K562 (cell line): ENCODE results near the gene EML2. TPM values are rescaled to one million over a fixed set of nuclear protein-coding genes. Genes with fewer than 3 reads are reported as not detected.
"Not testable (repeated sequence)": the region's sequence is repeated elsewhere in the genome, so short reads cannot be mapped to it uniquely, and the experiment has no call there.

Experiments
- ATAC-seq: fragments of 200-7000 bp; cut with Tn5 transposase; 3 replicates; pipeline ENCODE4 v1.9.1; 2020; ENCODE audit warnings: moderate library complexity
- BruUV-seq: library from RNA; stranded (reverse); fragments of 400-500 nt; replicated peaks from 2 replicates; lab custom pipeline; 2021; lab: Mats Ljungman, UMichigan
- CTCF ChIA-PET: fragments of 300-600 bp; formaldehyde crosslinking; extraction: SDS; loops from one replicate; lab custom pipeline; 2021; ENCODE audit warnings: low intra/inter-chr PET ratio; lab: Yijun Ruan, JAX
- POLR2A ChIA-PET: fragments of 300-600, 350-650 bp; sonication (Branson Sonifier 250); formaldehyde crosslinking; extraction: SDS; loops from one replicate; lab custom pipeline; 2021; ENCODE audit warnings: antibody characterized with exemption, inconsistent platforms; lab: Yijun Ruan, JAX
- DNase-seq, 4 experiments: peaks; one replicate each; pipeline versions ENCODE4 v3.0.0 to v3.0.0-alpha.2; 2011 to 2018; ENCODE audit warnings: low spot score in 3 of 4, mixed read lengths in 3 of 4; ENCODE audit errors: extremely low read depth in 1 of 4
- FAIRE-seq: peaks from 2 replicates; lab custom pipeline; 2011; peaks lifted over from hg19 to GRCh38; lab: Jason Lieb, UNC
- H2AFZ ChIP-seq: 2 replicates; pipeline ENCODE4 v1.6.0; 2011; ENCODE audit warnings: low read depth, low read length, control low read depth, inconsistent platforms
- H3K27ac ChIP-seq: fragments of 200-600 bp; 3 replicates; pipeline ENCODE4 v1.8.0; 2011; ENCODE audit warnings: low read depth, mild to moderate bottlenecking, control low read depth, inconsistent platforms, low read length, moderate library complexity, mixed read lengths; ENCODE audit errors: extremely low read depth
- H3K27me3 ChIP-seq, 2 experiments: fragments of 300-600 bp in 1 of 2; 2 replicates in 1 of 2; 3 replicates in 1 of 2; pipeline versions ENCODE4 v1.6.0 to v1.8.0; 2011; ENCODE audit warnings: inconsistent platforms in 2 of 2, low read length in 2 of 2, mild to moderate bottlenecking in 1 of 2, mixed read lengths in 1 of 2, moderate library complexity in 1 of 2; ENCODE audit not compliant: control insufficient read depth in 2 of 2, insufficient read depth in 2 of 2
- H3K36me3 ChIP-seq: fragments of 300-600 bp; 3 replicates; pipeline ENCODE4 v1.8.0; 2011; ENCODE audit warnings: mild to moderate bottlenecking, low read length, inconsistent platforms; ENCODE audit not compliant: control insufficient read depth, insufficient read depth
- H3K4me1 ChIP-seq, 2 experiments: fragments of 200-600 bp in 1 of 2; replicated peaks in 1 of 2; 2 replicates in 1 of 2; 3 replicates in 1 of 2; pipeline versions ENCODE4 v1.5.1 to v1.8.0; 2011; ENCODE audit warnings: inconsistent platforms in 2 of 2, low read length in 2 of 2, mild to moderate bottlenecking in 1 of 2, mixed read lengths in 1 of 2, moderate library complexity in 1 of 2; ENCODE audit not compliant: control insufficient read depth in 2 of 2, insufficient read depth in 2 of 2
- H3K4me2 ChIP-seq: 2 replicates; pipeline ENCODE4 v1.6.1; 2011; ENCODE audit warnings: low read length, control low read depth, inconsistent platforms, mixed read lengths; ENCODE audit not compliant: insufficient read depth
- H3K4me3 ChIP-seq: fragments of 200-600 bp; sonication (generic), shearing (Covaris generic); 2 replicates; pipeline ENCODE4 v1.5.1; 2016; ENCODE audit warnings: control low read depth, inconsistent platforms
- H3K79me2 ChIP-seq: fragments of 200-600 bp; 3 replicates; pipeline ENCODE4 v1.8.0; 2011; ENCODE audit warnings: low read length, inconsistent platforms; ENCODE audit not compliant: control insufficient read depth, insufficient read depth
- H3K9ac ChIP-seq, 2 experiments: 2 replicates each; pipeline versions ENCODE4 v1.6.0 to v1.6.1; 2011; ENCODE audit warnings: low read depth in 2 of 2, low read length in 2 of 2, control low read depth in 1 of 2, inconsistent platforms in 1 of 2, mild to moderate bottlenecking in 1 of 2, mixed read lengths in 1 of 2; ENCODE audit not compliant: insufficient read depth in 1 of 2
- H3K9me1 ChIP-seq: one replicate; pipeline ENCODE4 v1.6.0; 2011; ENCODE audit warnings: inconsistent platforms, mild to moderate bottlenecking, low read length, moderate library complexity; ENCODE audit not compliant: control insufficient read depth, insufficient read depth
- H3K9me3 ChIP-seq: replicated peaks from 2 replicates; pipeline ENCODE4 v1.5.1; 2011; ENCODE audit warnings: low read depth, low read length, inconsistent platforms; ENCODE audit not compliant: control insufficient read depth, insufficient read depth
- H4K20me1 ChIP-seq: replicated peaks from 2 replicates; pipeline ENCODE4 v1.6.1; 2011; ENCODE audit warnings: low read length, inconsistent platforms, mixed read lengths; ENCODE audit not compliant: control insufficient read depth, insufficient read depth
- FIP1L1 ChIP-seq: fragments of 200-400 bp; formaldehyde crosslinking; IDR thresholded peaks from 2 replicates; pipeline ENCODE4 v1.6.1; 2018; ENCODE audit warnings: mild to moderate bottlenecking, low read depth, low read length; ENCODE audit not compliant: poor library complexity, severe bottlenecking
- POLR2A ChIP-seq: fragments of 450-650 bp; conservative IDR thresholded peaks from 2 replicates; pipeline ENCODE4 v1.6.1; 2016
- POLR2AphosphoS2 ChIP-seq: IDR thresholded peaks from 2 replicates; pipeline ENCODE4 v1.6.1; 2012; ENCODE audit warnings: low read length, improper control_type of control experiment
- POLR2B ChIP-seq: fragments of 450-650 bp; IDR thresholded peaks from 2 replicates; pipeline ENCODE4 v1.6.1; 2018; ENCODE audit warnings: low read depth; ENCODE audit not compliant: partially characterized antibody
- POLR2G ChIP-seq: fragments of 200-400 bp; formaldehyde crosslinking; IDR thresholded peaks from 2 replicates; pipeline ENCODE4 v1.6.1; 2017; ENCODE audit warnings: low read depth, mild to moderate bottlenecking, antibody characterized with exemption, low read length, moderate library complexity
- RBFOX2 ChIP-seq: fragments of 200-400 bp; formaldehyde crosslinking; IDR thresholded peaks from 2 replicates; pipeline ENCODE4 v1.6.1; 2017; ENCODE audit warnings: low read depth, mild to moderate bottlenecking, low read length, moderate library complexity
- SMARCB1 ChIP-seq: IDR thresholded peaks from 2 replicates; pipeline ENCODE4 v1.6.1; 2011; ENCODE audit warnings: improper control_type of control experiment, low read depth; ENCODE audit not compliant: insufficient read length
- ZNF316 ChIP-seq: fragments of 450-650 bp; IDR thresholded peaks from 2 replicates; pipeline ENCODE4 v1.6.1; 2016
- WGBS: fragments of 100-300 bp; shearing (Covaris generic); methylation state at CpG from one replicate; pipeline ENCODE4 v1.1.6; 2016; ENCODE audit warnings: low coverage, mixed read lengths; ENCODE audit not compliant: insufficient coverage; ENCODE audit errors: missing lambda C conversion rate; 5-methylcytosine and 5-hydroxymethylcytosine counted together
- in situ Hi-C: fragments of 300-500 bp; cut with MboI; formaldehyde crosslinking; loops from 4 replicates; pipeline ENCODE4 v1.15.0; 2018; ENCODE audit warnings: inconsistent platforms, mixed read lengths
- intact Hi-C: fragments of 100-400 bp; cut with micrococcal nuclease; formaldehyde crosslinking; loops from 2 replicates; pipeline ENCODE4 v1.14.2; 2022
- polyA plus RNA-seq, 8 experiments: library from polyadenylated mRNA; depleted of rRNA in 4 of 8; stranded (reverse) in 5 of 8; unstranded in 3 of 8; fragments of >200 nt; fragmentation: Nextera tagmentation in 2 of 8; fragmentation: Illumina TruSeq in 1 of 8; extraction: Ambion mirVana in 2 of 8; extraction: Trizol in 1 of 8; gene quantifications; 2 replicates each; pipeline versions ENCODE4 v1.2.1 to v1.2.3, GENCODE V29; 2011 to 2014; ENCODE audit warnings: inconsistent platforms in 1 of 8, missing spikeins in 1 of 8
- total RNA-seq, 7 experiments: library from RNA; depleted of rRNA in 6 of 7; stranded (reverse); fragments of >200 nt in 6 of 7; fragmentation: Illumina TruSeq in 2 of 7; extraction: Trizol in 2 of 7; gene quantifications; 2 replicates each; pipeline versions ENCODE4 v1.2.1 to v1.2.3, GENCODE V29; 2011 to 2021; ENCODE audit warnings: low replicate concordance in 1 of 7
- TF ChIP-seq, protein P1 (sequence below): fragments of 450-650 bp; formaldehyde crosslinking; IDR thresholded peaks from 2 replicates; pipeline ENCODE4 v1.4.0; 2020; ENCODE audit warnings: mild to moderate bottlenecking, moderate library complexity
- TF ChIP-seq, protein P2 (sequence below): fragments of 250-450 bp; sonication (Bioruptor Pico); IDR thresholded peaks from 2 replicates; pipeline ENCODE4 v1.4.0; 2020; ENCODE audit warnings: mild to moderate bottlenecking, moderate library complexity

Gene EML2
- total and polyA plus RNA-seq, 9 of the 15 experiments (the other 6 are each of a cell fraction or from before 2014, with no cell fraction given) = 2.6 to 69.6 (median 24.8) TPM

DNA sequence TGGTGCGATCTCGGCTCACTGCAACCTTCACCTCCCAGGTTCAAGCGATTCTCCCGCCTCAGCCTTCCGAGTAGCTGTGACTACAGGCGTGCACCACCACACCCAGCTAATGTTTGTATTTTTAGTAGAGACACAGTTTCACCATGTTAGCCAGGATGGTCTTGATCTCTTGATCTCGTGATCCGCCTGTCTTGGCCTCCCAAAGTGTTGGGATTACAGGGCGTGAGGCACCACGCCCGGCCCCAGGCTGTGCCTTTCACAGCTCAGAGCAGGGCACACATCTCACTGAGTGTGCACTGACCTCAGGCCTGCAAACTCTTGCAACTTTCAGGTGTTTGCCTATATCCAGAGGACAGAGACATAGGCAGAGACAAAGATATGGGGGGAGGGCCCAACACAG, 45.8 kb upstream of the EML2 start:
- H2AFZ ChIP-seq, H3K9ac ChIP-seq, H3K4me2 ChIP-seq, intact Hi-C loops, FAIRE-seq, H3K4me3 ChIP-seq, CTCF ChIA-PET, H3K27ac ChIP-seq, in situ Hi-C loops, H3K9me1 ChIP-seq, DNase-seq, ATAC-seq, H3K9me3 ChIP-seq, BruUV-seq, H3K27me3 ChIP-seq, H4K20me1 ChIP-seq: not testable (repeated sequence)
- POLR2A ChIA-PET = interaction anchor here (0.6 to 3.1 kb wide), 4 partner anchors 7 to 28 kb away, joined by 3 to 15 read pairs (median 6); partner anchors contain the start of genes QPCTL and SNRPD2
- Histone ChIP-seq H3K4me1 (peaks cover 3 to 19% of the 10 kb centered on the region in 2 experiments; a peak in 2 of 5 replicates), H3K36me3 (peaks cover 70% of the 10 kb centered on the region; the same call in 2 of the 3 replicates), H3K79me2 (peaks cover 15% of the 10 kb centered on the region)
- 82% methylated on average over 6 of the region's 11 CpGs for WGBS
- TF ChIP-seq RBFOX2 (0 out of 2 replicates have a peak, but pooled peaks have one; percentile 16), POLR2B (peak; percentile 0), POLR2G (0 out of 2 replicates have a peak, but pooled peaks have one; percentile 21), POLR2A (peak; percentile 46), POLR2AphosphoS2 (peak; percentile 70; the same call in 1 of the 2 replicates)

DNA sequence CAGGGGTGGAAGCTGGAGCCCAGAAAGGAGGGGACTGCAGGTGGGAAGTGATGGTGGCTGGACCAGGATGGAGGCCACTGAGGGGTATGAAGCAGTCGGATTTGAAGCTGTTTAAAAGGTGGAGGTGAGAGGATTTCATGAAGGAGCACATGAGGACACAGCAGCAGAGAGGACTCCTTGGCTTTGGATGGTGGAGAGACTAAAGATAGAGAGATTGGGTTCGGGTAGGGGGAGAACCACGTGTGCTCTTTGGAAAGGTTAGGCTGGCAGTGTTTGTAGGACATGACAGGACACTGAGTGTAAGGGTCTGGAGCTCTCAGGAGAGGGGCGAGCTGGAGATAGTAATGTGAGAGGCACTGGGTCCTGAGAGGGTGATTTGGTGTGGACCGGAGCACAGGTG, 43.7 kb upstream of the EML2 start:
- ChIA-PET POLR2A (interaction anchor here (1.0 to 3.1 kb wide), 4 partner anchors 9 to 88 kb away, joined by 3 to 15 read pairs (median 3); partner anchors contain the start of genes QPCTL, SIX5 and SNRPD2), CTCF (no interaction called here)
- no peak for FAIRE-seq
- Histone ChIP-seq H4K20me1 (0 out of 2 replicates have a peak, but pooled peaks cover 4% of the 10 kb centered on the region), H2AFZ (no peak overlapping the region), H3K27me3 (no peaks in the 10 kb centered on the region), H3K9ac (peak overlapping the region in 1 of 2 experiments; percentile 67; a peak in 1 of 4 replicates), H3K4me2 (no peak overlapping the region), H3K36me3 (peaks cover 61% of the 10 kb centered on the region; the same call in 2 of the 3 replicates), H3K79me2 (no peaks in the 10 kb centered on the region), H3K4me3 (no peak overlapping the region), H3K27ac (0 out of 3 replicates have a peak overlapping the region, but pooled peaks have one; percentile 28), H3K9me1 (peaks cover 4% of the 10 kb centered on the region), H3K4me1 (peaks cover 3 to 18% of the 10 kb centered on the region in 2 experiments; a peak in 2 of 5 replicates), H3K9me3 (no peaks in the 10 kb centered on the region)
- intact Hi-C loops = loop anchor here (2.0 kb wide), 1 partner anchor 40 kb away; no protein-coding TSS in a partner anchor
- no peak; the same call in 1 of the 3 replicates for ATAC-seq
- WGBS = 52% methylated on average over 5 of the region's 5 CpGs
- DNase-seq = peak in 1 of 4 experiments; percentile 19
- in situ Hi-C loops = loop anchor here (5.0 kb wide), 1 partner anchor 86 kb away; no protein-coding TSS in a partner anchor
- TSS peak; percentile 48 for BruUV-seq
- TF ChIP-seq ZNF316 = no peak
- no peak for TF ChIP-seq SMARCB1
- no peak for TF ChIP-seq FIP1L1
- TF ChIP-seq, protein P1, sequence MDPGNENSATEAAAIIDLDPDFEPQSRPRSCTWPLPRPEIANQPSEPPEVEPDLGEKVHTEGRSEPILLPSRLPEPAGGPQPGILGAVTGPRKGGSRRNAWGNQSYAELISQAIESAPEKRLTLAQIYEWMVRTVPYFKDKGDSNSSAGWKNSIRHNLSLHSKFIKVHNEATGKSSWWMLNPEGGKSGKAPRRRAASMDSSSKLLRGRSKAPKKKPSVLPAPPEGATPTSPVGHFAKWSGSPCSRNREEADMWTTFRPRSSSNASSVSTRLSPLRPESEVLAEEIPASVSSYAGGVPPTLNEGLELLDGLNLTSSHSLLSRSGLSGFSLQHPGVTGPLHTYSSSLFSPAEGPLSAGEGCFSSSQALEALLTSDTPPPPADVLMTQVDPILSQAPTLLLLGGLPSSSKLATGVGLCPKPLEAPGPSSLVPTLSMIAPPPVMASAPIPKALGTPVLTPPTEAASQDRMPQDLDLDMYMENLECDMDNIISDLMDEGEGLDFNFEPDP = no peak
- TF ChIP-seq, protein P2, sequence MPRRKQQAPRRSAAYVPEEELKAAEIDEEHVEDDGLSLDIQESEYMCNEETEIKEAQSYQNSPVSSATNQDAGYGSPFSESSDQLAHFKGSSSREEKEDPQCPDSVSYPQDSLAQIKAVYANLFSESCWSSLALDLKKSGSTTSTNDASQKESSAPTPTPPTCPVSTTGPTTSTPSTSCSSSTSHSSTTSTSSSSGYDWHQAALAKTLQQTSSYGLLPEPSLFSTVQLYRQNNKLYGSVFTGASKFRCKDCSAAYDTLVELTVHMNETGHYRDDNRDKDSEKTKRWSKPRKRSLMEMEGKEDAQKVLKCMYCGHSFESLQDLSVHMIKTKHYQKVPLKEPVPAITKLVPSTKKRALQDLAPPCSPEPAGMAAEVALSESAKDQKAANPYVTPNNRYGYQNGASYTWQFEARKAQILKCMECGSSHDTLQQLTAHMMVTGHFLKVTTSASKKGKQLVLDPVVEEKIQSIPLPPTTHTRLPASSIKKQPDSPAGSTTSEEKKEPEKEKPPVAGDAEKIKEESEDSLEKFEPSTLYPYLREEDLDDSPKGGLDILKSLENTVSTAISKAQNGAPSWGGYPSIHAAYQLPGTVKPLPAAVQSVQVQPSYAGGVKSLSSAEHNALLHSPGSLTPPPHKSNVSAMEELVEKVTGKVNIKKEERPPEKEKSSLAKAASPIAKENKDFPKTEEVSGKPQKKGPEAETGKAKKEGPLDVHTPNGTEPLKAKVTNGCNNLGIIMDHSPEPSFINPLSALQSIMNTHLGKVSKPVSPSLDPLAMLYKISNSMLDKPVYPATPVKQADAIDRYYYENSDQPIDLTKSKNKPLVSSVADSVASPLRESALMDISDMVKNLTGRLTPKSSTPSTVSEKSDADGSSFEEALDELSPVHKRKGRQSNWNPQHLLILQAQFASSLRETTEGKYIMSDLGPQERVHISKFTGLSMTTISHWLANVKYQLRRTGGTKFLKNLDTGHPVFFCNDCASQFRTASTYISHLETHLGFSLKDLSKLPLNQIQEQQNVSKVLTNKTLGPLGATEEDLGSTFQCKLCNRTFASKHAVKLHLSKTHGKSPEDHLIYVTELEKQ (CRISPR knock-in tag) = no peak
